Bronchial epithelial cell (primary cell): Measurements from ENCODE around the gene UCMA. TPM values are rescaled to one million over a fixed set of nuclear protein-coding genes. Genes with fewer than 3 reads are reported as not detected.

Source experiments
- DNase-seq: peaks from one replicate; pipeline ENCODE4 v3.0.0-alpha.2; 2010; ENCODE audit warnings: low read depth
- FAIRE-seq: peaks from 2 replicates; lab custom pipeline; 2011; peaks lifted over from hg19 to GRCh38; lab: Jason Lieb, UNC
- H3K27me3 ChIP-seq: 2 replicates; pipeline ENCODE4 v1.5.1; 2011; ENCODE audit warnings: low read length; ENCODE audit not compliant: control insufficient read depth, insufficient read depth
- H3K36me3 ChIP-seq: 2 replicates; pipeline ENCODE4 v1.5.1; 2011; ENCODE audit warnings: low read length; ENCODE audit not compliant: control insufficient read depth, insufficient read depth
- H3K4me3 ChIP-seq: 2 replicates; pipeline ENCODE4 v1.5.1; 2011; ENCODE audit warnings: mild to moderate bottlenecking, low read depth, low read length, control low read depth
- CTCF ChIP-seq: IDR thresholded peaks from 2 replicates; pipeline ENCODE4 v1.5.1; 2011; ENCODE audit warnings: mild to moderate bottlenecking, moderate library complexity, low read length, control low read depth, inconsistent platforms; ENCODE audit not compliant: insufficient read depth, severe bottlenecking
- total RNA-seq: library from RNA; depleted of rRNA; stranded (reverse); fragments of >200 nt; gene quantifications from 2 replicates; pipeline ENCODE4 v1.2.1, GENCODE V29; 2014

The UCMA gene
- total RNA-seq, 1 donor from 2014 or later: not detected

GRCh38 chr10:13223241-13223640 is 10.9 kb downstream of the UCMA start:
- DNase-seq (no peak), FAIRE-seq (no peak)
- Histone ChIP-seq H3K4me3 (no peak overlapping the region), H3K36me3 (no peaks in the 10 kb centered on the region), H3K27me3 (no peaks in the 10 kb centered on the region)
- TF ChIP-seq CTCF: no peak

- DNase-seq (no peak), FAIRE-seq (no peak)
- no peak for TF ChIP-seq CTCF
- Histone ChIP-seq H3K4me3 (no peak overlapping the region), H3K27me3 (no peaks in the 10 kb centered on the region), H3K36me3 (no peaks in the 10 kb centered on the region)
Measured at GRCh38 chr10:13222566-13222965, 11.6 kb downstream of the UCMA start.

GRCh38 chr10:13222151-13222550 is 12.0 kb downstream of the UCMA start:
- Histone ChIP-seq H3K27me3 (no peaks in the 10 kb centered on the region), H3K36me3 (no peaks in the 10 kb centered on the region), H3K4me3 (no peak overlapping the region)
- FAIRE-seq: no peak
- DNase-seq: no peak
- no peak for TF ChIP-seq CTCF

- Histone ChIP-seq H3K36me3 (no peaks in the 10 kb centered on the region), H3K4me3 (no peak overlapping the region), H3K27me3 (no peaks in the 10 kb centered on the region)
- no peak for TF ChIP-seq CTCF
- FAIRE-seq (no peak), DNase-seq (no peak)
Measured at GRCh38 chr10:13221572-13221971, 12.6 kb downstream of the UCMA start.

GRCh38 chr10:13219685-13220670 is 14.2 kb downstream of the UCMA start:
- Histone ChIP-seq H3K27me3 (no peaks in the 10 kb centered on the region), H3K36me3 (no peaks in the 10 kb centered on the region), H3K4me3 (no peak overlapping the region)
- FAIRE-seq: no peak
- DNase-seq: peak; percentile 32
- peak; percentile 36 for TF ChIP-seq CTCF

GRCh38 chr10:13218878-13219277 is 15.3 kb downstream of the UCMA start:
- H3K27me3 ChIP-seq: no peaks in the 10 kb centered on the region
- H3K36me3 ChIP-seq: no peaks in the 10 kb centered on the region
- no peak overlapping the region for H3K4me3 ChIP-seq
- DNase-seq (no peak), FAIRE-seq (no peak)
- TF ChIP-seq CTCF: no peak
